ENCODE data around the gene DIS3L2. TPM values are rescaled to one million over a fixed set of nuclear protein-coding genes. Genes with fewer than 3 reads are reported as not detected.

The DIS3L2 gene
- total RNA-seq, 1 experiment from 2014 or later = 39.1 TPM

GRCh38 chr2:232138441-232138840 lies 176.9 kb downstream of the DIS3L2 start:
- no peaks in the 10 kb centered on the region for H3K9me2 ChIP-seq (ENCODE audit: insufficient read depth)
- no TSS peak for BruUV-seq (replicated peaks)
- DNase-seq = no peak
- TF ChIP-seq EZH2 (IDR thresholded peaks at IDR 0.05; ENCODE audit: low read depth) (no peak), CTCF (conservative IDR thresholded peaks at IDR 0.05) (no peak)
- CTCF ChIA-PET = no interaction called here
- no peaks in the 10 kb centered on the region; the same call in 1 of the 2 replicates for H3K36me3 ChIP-seq (ENCODE audit: low read depth)
- H3K27me3 ChIP-seq (ENCODE audit: insufficient read depth, low read depth) = no peaks in the 10 kb centered on the region
- no peaks in the 10 kb centered on the region for H3K79me2 ChIP-seq (ENCODE audit: low read depth)
- no peak overlapping the region for H2AFZ ChIP-seq
- POLR2A ChIA-PET (ENCODE audit: unreplicated experiment) = no interaction called here
- no peak overlapping the region for H3K4me2 ChIP-seq
- H3K9me3 ChIP-seq (ENCODE audit: insufficient read depth, low read depth) = no peaks in the 10 kb centered on the region
- intact Hi-C loops (cut with micrococcal nuclease; ENCODE audit: unreplicated experiment) = no loop called here
- no peak overlapping the region for H3K27ac ChIP-seq
- H3K4me3 ChIP-seq = no peak overlapping the region
- H3F3A ChIP-seq (ENCODE audit: insufficient read depth, low read depth) = no peaks in the 10 kb centered on the region
- no peaks in the 10 kb centered on the region for H3K4me1 ChIP-seq (replicated peaks; ENCODE audit: insufficient read depth)
- no peaks in the 10 kb centered on the region for H4K20me1 ChIP-seq (ENCODE audit: insufficient read depth)

GRCh38 chr2:232139171-232139594 lies 177.7 kb downstream of the DIS3L2 start:
- CTCF ChIA-PET = no interaction called here

GRCh38 chr2:232139786-232140562 lies 178.5 kb downstream of the DIS3L2 start:
- CTCF ChIA-PET = no interaction called here
- Histone ChIP-seq H3K9me3 (ENCODE audit: insufficient read depth, low read depth) (no peaks in the 10 kb centered on the region), H3K9me2 (ENCODE audit: insufficient read depth) (no peaks in the 10 kb centered on the region), H3K79me2 (ENCODE audit: low read depth) (no peaks in the 10 kb centered on the region), H4K20me1 (ENCODE audit: insufficient read depth) (no peaks in the 10 kb centered on the region), H3K27ac (no peak overlapping the region), H3K27me3 (ENCODE audit: insufficient read depth, low read depth) (no peaks in the 10 kb centered on the region), H3K4me1 (replicated peaks; ENCODE audit: insufficient read depth) (no peaks in the 10 kb centered on the region), H3K4me2 (no peak overlapping the region), H3F3A (ENCODE audit: insufficient read depth, low read depth) (no peaks in the 10 kb centered on the region), H2AFZ (no peak overlapping the region), H3K36me3 (ENCODE audit: low read depth) (no peaks in the 10 kb centered on the region; the same call in 1 of the 2 replicates), H3K4me3 (no peak overlapping the region)
- no peak for DNase-seq
- TF ChIP-seq CTCF (conservative IDR thresholded peaks at IDR 0.05) = no peak
- TF ChIP-seq EZH2 (IDR thresholded peaks at IDR 0.05; ENCODE audit: low read depth) = no peak
- intact Hi-C loops (cut with micrococcal nuclease; ENCODE audit: unreplicated experiment) = loop anchor here (5.0 to 10.0 kb wide), 3 partner anchors 155 to 302 kb away; no protein-coding TSS in a partner anchor
- POLR2A ChIA-PET (ENCODE audit: unreplicated experiment) = interaction anchor here (0.6 kb wide), 1 partner anchor 144 kb away, joined by 7 read pairs; no protein-coding TSS in a partner anchor
- no TSS peak for BruUV-seq (replicated peaks)

More at GRCh38 chr2:232139171-232139594, 177.7 kb downstream of the DIS3L2 start:
- no TSS peak for BruUV-seq (replicated peaks)
- no peaks in the 10 kb centered on the region for H3K4me1 ChIP-seq (replicated peaks; ENCODE audit: insufficient read depth)
- DNase-seq = no peak
- POLR2A ChIA-PET (ENCODE audit: unreplicated experiment) = no interaction called here
- H3K27me3 ChIP-seq (ENCODE audit: insufficient read depth, low read depth) = no peaks in the 10 kb centered on the region
- H3K4me3 ChIP-seq = no peak overlapping the region
- H2AFZ ChIP-seq = no peak overlapping the region
- TF ChIP-seq EZH2 (IDR thresholded peaks at IDR 0.05; ENCODE audit: low read depth) = no peak
- TF ChIP-seq CTCF (conservative IDR thresholded peaks at IDR 0.05) = no peak
- no peaks in the 10 kb centered on the region for H3F3A ChIP-seq (ENCODE audit: insufficient read depth, low read depth)
- H3K4me2 ChIP-seq = no peak overlapping the region
- H4K20me1 ChIP-seq (ENCODE audit: insufficient read depth) = no peaks in the 10 kb centered on the region
- no peaks in the 10 kb centered on the region for H3K9me3 ChIP-seq (ENCODE audit: insufficient read depth, low read depth)
- no peaks in the 10 kb centered on the region for H3K9me2 ChIP-seq (ENCODE audit: insufficient read depth)
- H3K27ac ChIP-seq = no peak overlapping the region
- no peaks in the 10 kb centered on the region for H3K79me2 ChIP-seq (ENCODE audit: low read depth)
- intact Hi-C loops (cut with micrococcal nuclease; ENCODE audit: unreplicated experiment) = no loop called here
- no peaks in the 10 kb centered on the region; the same call in 1 of the 2 replicates for H3K36me3 ChIP-seq (ENCODE audit: low read depth)
